Fibroblast of villous mesenchyme (primary cell): ENCODE data around the gene BAIAP2L1. TPM values are rescaled to one million over a fixed set of nuclear protein-coding genes. Genes with fewer than 3 reads are reported as not detected.
"Not testable (repeated sequence)": the region's sequence is repeated elsewhere in the genome, so short reads cannot be mapped to it uniquely, and the experiment has no call there.

ENCODE experiments used
- DNase-seq: peaks from one replicate; pipeline ENCODE4 v3.0.0-alpha.2; 2010; ENCODE audit warnings: low read depth
- H3K4me3 ChIP-seq: 2 replicates; pipeline ENCODE4 v1.5.1; 2011; ENCODE audit warnings: low read depth, mild to moderate bottlenecking, low read length
- total RNA-seq: library from RNA; depleted of rRNA; stranded (reverse); fragments of >200 nt; gene quantifications from 2 replicates; pipeline ENCODE4 v1.2.3, GENCODE V29; 2012
- TF ChIP-seq, protein P1 (sequence below): IDR thresholded peaks from 2 replicates; pipeline ENCODE4 v1.5.1; 2012; ENCODE audit warnings: low read depth, mild to moderate bottlenecking, low read length; ENCODE audit not compliant: insufficient read depth

Gene BAIAP2L1
- total RNA-seq, 1 donor, result 9.1 TPM

DNA sequence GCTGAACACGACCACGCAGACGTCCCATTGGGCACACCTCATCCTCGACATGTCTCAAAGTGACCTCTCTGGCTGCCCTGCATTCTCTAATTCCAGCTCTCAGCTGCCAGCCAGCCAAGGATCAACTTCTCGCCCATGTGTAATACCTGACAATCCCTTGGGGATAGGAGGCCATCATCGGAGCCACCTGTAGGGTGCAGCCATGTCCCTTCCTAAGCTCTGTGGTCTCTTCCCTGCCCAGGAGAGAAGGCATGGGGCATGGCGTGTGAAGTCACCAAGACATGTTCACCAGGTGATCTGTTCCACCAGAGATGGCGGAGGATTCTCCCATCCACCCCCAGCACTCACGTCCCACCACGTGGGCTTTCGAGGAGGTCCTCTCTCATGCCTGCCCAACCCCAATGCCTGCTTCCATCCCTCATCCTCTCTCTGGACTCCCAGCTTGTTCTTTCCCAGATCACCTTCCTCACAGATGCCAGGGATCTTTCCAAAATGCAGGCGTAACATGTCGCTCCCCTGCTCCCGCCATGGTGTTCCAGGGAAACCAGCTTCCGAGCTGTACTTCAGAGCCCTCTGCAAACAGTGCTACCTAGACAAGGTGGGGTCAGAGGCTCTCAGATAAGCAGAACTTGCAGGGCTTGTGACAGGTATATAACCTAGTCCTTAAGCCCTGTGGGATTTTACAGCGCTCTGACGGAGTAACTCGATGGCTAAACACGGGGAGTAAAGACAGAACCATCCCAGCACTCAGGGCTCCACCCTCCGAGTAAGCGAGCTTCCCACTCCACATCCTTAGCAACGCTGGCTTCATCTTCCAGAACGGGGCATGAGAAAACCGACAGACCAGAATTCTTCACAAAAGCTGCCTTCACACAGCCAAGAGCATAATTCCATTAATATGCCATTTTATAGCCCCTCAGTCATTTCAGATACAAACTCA, 78.3 kb downstream of the BAIAP2L1 start:
- peak; percentile 54 for DNase-seq
- TF ChIP-seq, protein P1, sequence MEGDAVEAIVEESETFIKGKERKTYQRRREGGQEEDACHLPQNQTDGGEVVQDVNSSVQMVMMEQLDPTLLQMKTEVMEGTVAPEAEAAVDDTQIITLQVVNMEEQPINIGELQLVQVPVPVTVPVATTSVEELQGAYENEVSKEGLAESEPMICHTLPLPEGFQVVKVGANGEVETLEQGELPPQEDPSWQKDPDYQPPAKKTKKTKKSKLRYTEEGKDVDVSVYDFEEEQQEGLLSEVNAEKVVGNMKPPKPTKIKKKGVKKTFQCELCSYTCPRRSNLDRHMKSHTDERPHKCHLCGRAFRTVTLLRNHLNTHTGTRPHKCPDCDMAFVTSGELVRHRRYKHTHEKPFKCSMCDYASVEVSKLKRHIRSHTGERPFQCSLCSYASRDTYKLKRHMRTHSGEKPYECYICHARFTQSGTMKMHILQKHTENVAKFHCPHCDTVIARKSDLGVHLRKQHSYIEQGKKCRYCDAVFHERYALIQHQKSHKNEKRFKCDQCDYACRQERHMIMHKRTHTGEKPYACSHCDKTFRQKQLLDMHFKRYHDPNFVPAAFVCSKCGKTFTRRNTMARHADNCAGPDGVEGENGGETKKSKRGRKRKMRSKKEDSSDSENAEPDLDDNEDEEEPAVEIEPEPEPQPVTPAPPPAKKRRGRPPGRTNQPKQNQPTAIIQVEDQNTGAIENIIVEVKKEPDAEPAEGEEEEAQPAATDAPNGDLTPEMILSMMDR, result no peak
- H3K4me3 ChIP-seq, result no peak overlapping the region

DNA sequence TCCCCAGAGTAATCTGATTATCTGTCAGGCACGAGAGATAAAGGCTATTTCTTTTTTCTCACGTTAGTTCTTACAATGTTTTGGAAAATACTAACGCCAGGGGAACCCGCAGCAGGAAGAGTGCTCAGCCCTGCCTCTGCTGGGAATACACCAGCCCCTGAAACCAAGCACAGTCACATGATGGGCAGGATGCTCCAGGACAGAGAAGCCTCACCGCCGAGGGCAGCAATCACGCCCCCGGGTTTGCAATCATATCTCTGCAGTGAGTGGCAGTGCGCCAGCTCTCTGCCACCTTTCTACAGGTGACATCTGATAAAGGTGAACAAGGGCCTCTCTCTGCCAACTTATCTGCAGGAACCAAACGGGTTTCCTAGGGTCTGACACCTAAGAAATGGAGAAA, 79.6 kb downstream of the BAIAP2L1 start:
- DNase-seq, result no peak

DNA sequence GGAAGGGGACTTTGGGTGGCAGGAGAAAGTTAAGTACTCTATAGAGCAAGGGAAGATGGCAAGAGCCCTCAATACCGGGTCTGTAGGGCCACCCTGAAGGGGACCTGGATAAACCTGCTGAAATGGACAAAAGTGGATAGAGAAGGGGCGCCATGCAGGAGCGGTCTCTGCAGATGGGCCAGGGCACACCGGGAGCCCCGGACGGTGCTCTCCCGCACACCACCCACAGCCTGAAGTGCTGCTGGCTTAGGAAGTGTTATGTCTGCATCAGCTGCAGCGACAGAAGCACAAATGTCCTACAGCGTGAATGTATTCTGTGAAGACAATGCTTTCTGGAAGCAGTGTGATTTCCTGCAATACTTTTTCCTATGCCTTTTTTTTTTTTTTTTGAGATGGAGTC, 81.7 kb downstream of the BAIAP2L1 start:
- TF ChIP-seq, protein P1, result no peak

More for the DNA sequence above, 79.6 kb downstream of the BAIAP2L1 start:
- TF ChIP-seq, protein P1, result no peak
- no peak overlapping the region for H3K4me3 ChIP-seq

DNA sequence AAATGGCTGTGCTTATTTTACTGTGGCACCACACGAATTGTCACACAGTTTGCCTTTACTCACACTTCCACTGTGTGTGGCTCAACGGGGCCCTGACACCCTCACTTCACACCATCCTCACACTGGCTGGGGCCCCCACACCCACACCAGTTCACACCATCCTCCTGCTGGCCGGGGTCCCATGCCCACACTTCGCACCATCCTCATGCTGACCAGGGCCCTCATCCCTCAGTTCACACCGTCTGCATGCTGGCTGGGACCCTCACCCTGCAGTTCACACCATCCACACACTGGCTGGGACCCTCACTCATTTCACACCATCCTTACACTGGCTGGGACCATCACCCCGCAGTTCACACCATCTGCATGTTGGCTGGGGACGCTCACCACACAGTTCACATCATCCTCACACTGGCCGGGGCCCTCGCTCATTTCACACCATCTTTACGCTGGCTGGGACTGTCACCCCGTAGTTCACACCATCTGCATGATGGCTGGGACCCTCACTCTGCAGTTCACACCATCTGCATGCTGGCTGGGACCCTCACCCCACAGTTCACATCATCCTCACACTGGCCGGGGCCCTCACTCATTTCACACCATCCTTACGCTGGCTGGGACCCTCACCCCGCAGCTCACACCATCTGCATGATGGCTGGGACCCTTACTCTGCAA, 83.4 kb downstream of the BAIAP2L1 start:
- no peak for DNase-seq
- TF ChIP-seq, protein P1, result no peak

More for the DNA sequence above, 81.7 kb downstream of the BAIAP2L1 start:
- no peak overlapping the region for H3K4me3 ChIP-seq
- DNase-seq, result no peak

DNA sequence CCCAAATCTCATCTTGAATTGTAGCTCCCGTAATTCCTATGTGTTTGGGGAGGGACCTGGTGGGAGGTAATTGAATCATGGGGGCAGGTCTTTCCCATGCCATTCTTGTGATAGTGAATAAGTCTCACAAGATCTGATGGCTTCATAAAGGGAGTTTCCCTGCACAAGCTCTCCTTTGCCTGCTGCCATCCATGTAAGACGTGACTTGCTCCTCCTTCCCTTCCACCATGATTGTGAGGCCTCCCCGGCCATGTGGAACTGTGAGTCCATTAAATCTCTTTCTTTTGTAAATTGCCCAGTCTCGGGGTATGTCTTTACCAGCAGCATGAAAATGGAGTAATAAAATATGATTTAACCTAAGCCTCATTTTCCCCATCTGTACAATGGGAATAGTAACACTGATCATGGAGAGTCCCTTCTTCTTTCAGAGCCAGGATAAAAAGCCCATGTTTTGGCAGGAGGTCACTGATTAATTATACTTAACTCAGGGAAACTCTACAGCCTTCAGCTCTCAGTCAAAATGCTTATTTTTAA, 84.8 kb downstream of the BAIAP2L1 start:
- DNase-seq, H3K4me3 ChIP-seq: not testable (repeated sequence)

More for the DNA sequence above, 83.4 kb downstream of the BAIAP2L1 start:
- H3K4me3 ChIP-seq, result no peak overlapping the region

DNA sequence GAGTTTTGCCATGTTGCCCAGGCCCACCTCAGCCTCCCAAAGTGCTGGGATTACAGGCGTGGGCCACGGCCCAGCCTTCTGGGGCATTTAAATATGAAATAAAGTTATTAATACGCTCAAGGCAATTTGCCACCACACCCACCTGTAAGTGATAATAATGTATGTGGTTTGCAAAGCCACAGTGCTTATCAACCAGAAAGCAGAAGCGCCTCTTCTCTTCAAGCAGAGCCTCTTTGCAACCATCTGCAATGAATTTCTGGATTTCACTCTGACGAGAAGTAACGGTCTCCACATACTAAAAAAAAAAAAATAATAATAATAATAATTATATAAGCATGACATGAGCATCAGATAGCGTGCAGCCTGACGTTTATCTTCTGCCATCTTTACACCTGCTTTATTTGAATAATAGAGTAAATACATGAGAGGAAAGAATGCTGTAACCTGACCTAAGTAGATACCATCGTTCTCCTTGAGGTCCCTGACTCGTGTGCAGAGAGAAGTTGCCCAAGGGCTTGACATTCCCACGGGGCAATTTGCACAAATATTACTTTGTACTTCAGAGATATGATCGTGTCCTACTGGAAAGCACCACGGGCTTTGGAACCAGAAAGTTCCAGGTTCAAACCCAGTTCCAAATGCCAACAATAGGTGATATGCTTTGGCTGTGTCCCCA, 85.4 kb downstream of the BAIAP2L1 start:
- no peak overlapping the region for H3K4me3 ChIP-seq
- DNase-seq, result no peak
- TF ChIP-seq, protein P1, result no peak
